ENCODE results near the gene SLC23A1.

GRCh38 chr5:139387611-139388197, 4.6 kb upstream of the SLC23A1 start:
- TF ChIP-seq ARNTL (CRISPR knock-in tag; IDR thresholded peaks at IDR 0.05; ENCODE audit: borderline replicate concordance, low read depth) (no peak), ZNF70 (CRISPR knock-in tag; IDR thresholded peaks at IDR 0.05) (no peak), ZNF8 (CRISPR knock-in tag; IDR thresholded peaks at IDR 0.05) (no peak), TSHZ2 (CRISPR knock-in tag; IDR thresholded peaks at IDR 0.05) (no peak), CSDC2 (CRISPR knock-in tag; IDR thresholded peaks at IDR 0.05) (no peak)
